K562 (cell line): Measurements from ENCODE around the gene TAOK2. TPM values are rescaled to one million over a fixed set of nuclear protein-coding genes. Genes with fewer than 3 reads are reported as not detected.

Source experiments
- ATAC-seq: fragments of 200-7000 bp; cut with Tn5 transposase; 3 replicates; pipeline ENCODE4 v1.9.1; 2020; ENCODE audit warnings: moderate library complexity
- BruUV-seq: library from RNA; stranded (reverse); fragments of 400-500 nt; replicated peaks from 2 replicates; lab custom pipeline; 2021; lab: Mats Ljungman, UMichigan
- CTCF ChIA-PET: fragments of 300-600 bp; formaldehyde crosslinking; extraction: SDS; loops from one replicate; lab custom pipeline; 2021; ENCODE audit warnings: low intra/inter-chr PET ratio; lab: Yijun Ruan, JAX
- POLR2A ChIA-PET: fragments of 300-600, 350-650 bp; sonication (Branson Sonifier 250); formaldehyde crosslinking; extraction: SDS; loops from one replicate; lab custom pipeline; 2021; ENCODE audit warnings: antibody characterized with exemption, inconsistent platforms; lab: Yijun Ruan, JAX
- DNase-seq, 4 experiments: peaks; one replicate each; pipeline versions ENCODE4 v3.0.0 to v3.0.0-alpha.2; 2011 to 2018; ENCODE audit warnings: low spot score in 3 of 4, mixed read lengths in 3 of 4; ENCODE audit errors: extremely low read depth in 1 of 4
- FAIRE-seq: peaks from 2 replicates; lab custom pipeline; 2011; peaks lifted over from hg19 to GRCh38; lab: Jason Lieb, UNC
- H2AFZ ChIP-seq: 2 replicates; pipeline ENCODE4 v1.6.0; 2011; ENCODE audit warnings: low read depth, low read length, control low read depth, inconsistent platforms
- H3K27ac ChIP-seq: fragments of 200-600 bp; 3 replicates; pipeline ENCODE4 v1.8.0; 2011; ENCODE audit warnings: low read depth, mild to moderate bottlenecking, control low read depth, inconsistent platforms, low read length, moderate library complexity, mixed read lengths; ENCODE audit errors: extremely low read depth
- H3K27me3 ChIP-seq, 2 experiments: fragments of 300-600 bp in 1 of 2; 2 replicates in 1 of 2; 3 replicates in 1 of 2; pipeline versions ENCODE4 v1.6.0 to v1.8.0; 2011; ENCODE audit warnings: inconsistent platforms in 2 of 2, low read length in 2 of 2, mild to moderate bottlenecking in 1 of 2, mixed read lengths in 1 of 2, moderate library complexity in 1 of 2; ENCODE audit not compliant: control insufficient read depth in 2 of 2, insufficient read depth in 2 of 2
- H3K36me3 ChIP-seq: fragments of 300-600 bp; 3 replicates; pipeline ENCODE4 v1.8.0; 2011; ENCODE audit warnings: mild to moderate bottlenecking, low read length, inconsistent platforms; ENCODE audit not compliant: control insufficient read depth, insufficient read depth
- H3K4me1 ChIP-seq, 2 experiments: fragments of 200-600 bp in 1 of 2; replicated peaks in 1 of 2; 2 replicates in 1 of 2; 3 replicates in 1 of 2; pipeline versions ENCODE4 v1.5.1 to v1.8.0; 2011; ENCODE audit warnings: inconsistent platforms in 2 of 2, low read length in 2 of 2, mild to moderate bottlenecking in 1 of 2, mixed read lengths in 1 of 2, moderate library complexity in 1 of 2; ENCODE audit not compliant: control insufficient read depth in 2 of 2, insufficient read depth in 2 of 2
- H3K4me2 ChIP-seq: 2 replicates; pipeline ENCODE4 v1.6.1; 2011; ENCODE audit warnings: low read length, control low read depth, inconsistent platforms, mixed read lengths; ENCODE audit not compliant: insufficient read depth
- H3K4me3 ChIP-seq: fragments of 200-600 bp; sonication (generic), shearing (Covaris generic); 2 replicates; pipeline ENCODE4 v1.5.1; 2016; ENCODE audit warnings: control low read depth, inconsistent platforms
- H3K79me2 ChIP-seq: fragments of 200-600 bp; 3 replicates; pipeline ENCODE4 v1.8.0; 2011; ENCODE audit warnings: low read length, inconsistent platforms; ENCODE audit not compliant: control insufficient read depth, insufficient read depth
- H3K9ac ChIP-seq, 2 experiments: 2 replicates each; pipeline versions ENCODE4 v1.6.0 to v1.6.1; 2011; ENCODE audit warnings: low read depth in 2 of 2, low read length in 2 of 2, control low read depth in 1 of 2, inconsistent platforms in 1 of 2, mild to moderate bottlenecking in 1 of 2, mixed read lengths in 1 of 2; ENCODE audit not compliant: insufficient read depth in 1 of 2
- H3K9me1 ChIP-seq: one replicate; pipeline ENCODE4 v1.6.0; 2011; ENCODE audit warnings: inconsistent platforms, mild to moderate bottlenecking, low read length, moderate library complexity; ENCODE audit not compliant: control insufficient read depth, insufficient read depth
- H3K9me3 ChIP-seq: replicated peaks from 2 replicates; pipeline ENCODE4 v1.5.1; 2011; ENCODE audit warnings: low read depth, low read length, inconsistent platforms; ENCODE audit not compliant: control insufficient read depth, insufficient read depth
- H4K20me1 ChIP-seq: replicated peaks from 2 replicates; pipeline ENCODE4 v1.6.1; 2011; ENCODE audit warnings: low read length, inconsistent platforms, mixed read lengths; ENCODE audit not compliant: control insufficient read depth, insufficient read depth
- CBFA2T3 ChIP-seq: fragments of 450-650 bp; IDR thresholded peaks from 2 replicates; pipeline ENCODE4 v1.6.1; 2017
- FOXK2 ChIP-seq, 2 experiments: fragments of 450-650 bp; IDR thresholded peaks in 1 of 2; conservative IDR thresholded peaks in 1 of 2; 2 replicates each; pipeline ENCODE4 v1.6.1; 2016; ENCODE audit warnings: low read depth in 2 of 2, mild to moderate bottlenecking in 1 of 2
- GABPA ChIP-seq: fragments of 200-800 bp; sonication (Bioruptor generic); conservative IDR thresholded peaks from 2 replicates; pipeline ENCODE4 v1.6.1; 2016; ENCODE audit warnings: low read depth, missing genetic modification characterization, missing compliant biosample characterization
- GTF2A2 ChIP-seq: IDR thresholded peaks from 2 replicates; pipeline ENCODE4 v1.6.1; 2016; ENCODE audit warnings: mild to moderate bottlenecking, missing genetic modification characterization, missing compliant biosample characterization
- KDM5B ChIP-seq: fragments of 200-600 bp; sonication (generic); IDR thresholded peaks from 2 replicates; pipeline ENCODE4 v1.6.1; 2012; ENCODE audit warnings: low read depth, mild to moderate bottlenecking, moderate library complexity, low read length, control low read depth, inconsistent platforms; ENCODE audit not compliant: insufficient replicate concordance
- MTA2 ChIP-seq: fragments of 450-650 bp; IDR thresholded peaks from 2 replicates; pipeline ENCODE4 v1.6.1; 2016; ENCODE audit warnings: low read depth
- POU5F1 ChIP-seq: fragments of 150-350 bp; IDR thresholded peaks from 2 replicates; pipeline ENCODE4 v1.6.1; 2014; ENCODE audit warnings: borderline replicate concordance, low read length, low read depth, mild to moderate bottlenecking; ENCODE audit not compliant: partially characterized antibody
- PPARD ChIP-seq: fragments of 250-450 bp; sonication (Bioruptor Pico); IDR thresholded peaks from 2 replicates; pipeline ENCODE4 v1.8.0; 2022; ENCODE audit warnings: inconsistent platforms, mild to moderate bottlenecking, moderate library complexity
- ZBTB17 ChIP-seq: fragments of 450-650 bp; formaldehyde crosslinking; IDR thresholded peaks from 2 replicates; pipeline ENCODE4 v1.4.0; 2020; ENCODE audit warnings: mild to moderate bottlenecking
- WGBS: fragments of 100-300 bp; shearing (Covaris generic); methylation state at CpG from one replicate; pipeline ENCODE4 v1.1.6; 2016; ENCODE audit warnings: low coverage, mixed read lengths; ENCODE audit not compliant: insufficient coverage; ENCODE audit errors: missing lambda C conversion rate; 5-methylcytosine and 5-hydroxymethylcytosine counted together
- in situ Hi-C: fragments of 300-500 bp; cut with MboI; formaldehyde crosslinking; loops from 4 replicates; pipeline ENCODE4 v1.15.0; 2018; ENCODE audit warnings: inconsistent platforms, mixed read lengths
- intact Hi-C: fragments of 100-400 bp; cut with micrococcal nuclease; formaldehyde crosslinking; loops from 2 replicates; pipeline ENCODE4 v1.14.2; 2022
- polyA plus RNA-seq, 8 experiments: library from polyadenylated mRNA; depleted of rRNA in 4 of 8; stranded (reverse) in 5 of 8; unstranded in 3 of 8; fragments of >200 nt; fragmentation: Nextera tagmentation in 2 of 8; fragmentation: Illumina TruSeq in 1 of 8; extraction: Ambion mirVana in 2 of 8; extraction: Trizol in 1 of 8; gene quantifications; 2 replicates each; pipeline versions ENCODE4 v1.2.1 to v1.2.3, GENCODE V29; 2011 to 2014; ENCODE audit warnings: inconsistent platforms in 1 of 8, missing spikeins in 1 of 8
- total RNA-seq, 7 experiments: library from RNA; depleted of rRNA in 6 of 7; stranded (reverse); fragments of >200 nt in 6 of 7; fragmentation: Illumina TruSeq in 2 of 7; extraction: Trizol in 2 of 7; gene quantifications; 2 replicates each; pipeline versions ENCODE4 v1.2.1 to v1.2.3, GENCODE V29; 2011 to 2021; ENCODE audit warnings: low replicate concordance in 1 of 7
- TF ChIP-seq, protein P1 (sequence below), 2 experiments: fragments of 200-800 bp in 1 of 2; sonication (Bioruptor generic) in 1 of 2; sonication (generic) in 1 of 2; formaldehyde crosslinking in 1 of 2; IDR thresholded peaks in 1 of 2; conservative IDR thresholded peaks in 1 of 2; 2 replicates each; pipeline versions ENCODE4 v1.5.0 to v1.6.1; 2016 to 2020; ENCODE audit warnings: missing compliant biosample characterization in 1 of 2, missing genetic modification characterization in 1 of 2, missing genetic modification reagents in 1 of 2
- TF ChIP-seq, protein P2 (sequence below): fragments of 450-650 bp; IDR thresholded peaks from 2 replicates; pipeline ENCODE4 v1.6.1; 2016; ENCODE audit warnings: antibody characterized with exemption

The TAOK2 gene
- total and polyA plus RNA-seq, 9 of the 15 experiments (the other 6 are each of a cell fraction or from before 2014, with no cell fraction given), result 0.10 to 41.8 (median 13.7) TPM

- 0% methylated on average over 4 of the region's 7 CpGs for WGBS
- no peaks in the 10 kb centered on the region for H3K79me2 ChIP-seq
- intact Hi-C loops (loop anchor here (10.0 kb wide), 1 partner anchor 211 kb away; the partner anchor contains the start of genes PAGR1 and PRRT2), in situ Hi-C loops (loop anchor here (10.0 kb wide), 1 partner anchor 331 kb away; no protein-coding TSS in a partner anchor)
- FAIRE-seq (no peak), DNase-seq (no peak), ATAC-seq (no peak)
- TF ChIP-seq FOXK2 (conservative IDR thresholded peaks at IDR 0.05 in 1 of 2, IDR thresholded peaks at IDR 0.05 in 1 of 2; ENCODE audit: low read depth in 2 of 2) (no peak), ZBTB17 (no peak), GTF2A2 (tag) (no peak), CBFA2T3 (no peak), GABPA (tag) (no peak), PPARD (no peak), KDM5B (no peak), MTA2 (no peak), POU5F1 (no peak)
- TF ChIP-seq, protein P1, sequence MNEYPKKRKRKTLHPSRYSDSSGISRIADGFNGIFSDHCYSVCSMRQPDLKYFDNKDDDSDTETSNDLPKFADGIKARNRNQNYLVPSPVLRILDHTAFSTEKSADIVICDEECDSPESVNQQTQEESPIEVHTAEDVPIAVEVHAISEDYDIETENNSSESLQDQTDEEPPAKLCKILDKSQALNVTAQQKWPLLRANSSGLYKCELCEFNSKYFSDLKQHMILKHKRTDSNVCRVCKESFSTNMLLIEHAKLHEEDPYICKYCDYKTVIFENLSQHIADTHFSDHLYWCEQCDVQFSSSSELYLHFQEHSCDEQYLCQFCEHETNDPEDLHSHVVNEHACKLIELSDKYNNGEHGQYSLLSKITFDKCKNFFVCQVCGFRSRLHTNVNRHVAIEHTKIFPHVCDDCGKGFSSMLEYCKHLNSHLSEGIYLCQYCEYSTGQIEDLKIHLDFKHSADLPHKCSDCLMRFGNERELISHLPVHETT (CRISPR knock-in tag; conservative IDR thresholded peaks at IDR 0.05 in 1 of 2, IDR thresholded peaks at IDR 0.05 in 1 of 2), result no peak
- TF ChIP-seq, protein P2, sequence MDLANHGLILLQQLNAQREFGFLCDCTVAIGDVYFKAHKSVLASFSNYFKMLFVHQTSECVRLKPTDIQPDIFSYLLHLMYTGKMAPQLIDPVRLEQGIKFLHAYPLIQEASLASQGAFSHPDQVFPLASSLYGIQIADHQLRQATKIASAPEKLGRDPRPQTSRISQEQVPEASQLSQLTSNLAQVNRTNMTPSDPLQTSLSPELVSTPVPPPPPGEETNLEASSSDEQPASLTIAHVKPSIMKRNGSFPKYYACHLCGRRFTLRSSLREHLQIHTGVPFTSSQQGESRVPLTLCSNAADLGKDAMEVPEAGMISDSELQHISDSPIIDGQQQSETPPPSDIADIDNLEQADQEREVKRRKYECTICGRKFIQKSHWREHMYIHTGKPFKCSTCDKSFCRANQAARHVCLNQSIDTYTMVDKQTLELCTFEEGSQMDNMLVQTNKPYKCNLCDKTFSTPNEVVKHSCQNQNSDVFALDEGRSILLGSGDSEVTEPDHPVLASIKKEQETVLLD, result no peak
- no peaks in the 10 kb centered on the region for H3K36me3 ChIP-seq
- peaks cover 0 to 33% of the 10 kb centered on the region in 2 experiments; a peak in 3 of 5 replicates for H3K4me1 ChIP-seq
- H3K9me1 ChIP-seq, result peaks cover 4% of the 10 kb centered on the region
- peaks cover 13% of the 10 kb centered on the region; the same call in 1 of the 2 replicates for H4K20me1 ChIP-seq
- no peak overlapping the region for H3K9ac ChIP-seq
- H3K27me3 ChIP-seq, result peaks cover 17 to 74% of the 10 kb centered on the region in 2 experiments
- H3K4me2 ChIP-seq, result no peak overlapping the region
- no peak overlapping the region for H3K4me3 ChIP-seq
- no peak overlapping the region for H2AFZ ChIP-seq
- BruUV-seq, result no TSS peak
- ChIA-PET POLR2A (no interaction called here), CTCF (no interaction called here)
- H3K9me3 ChIP-seq, result no peaks in the 10 kb centered on the region
- no peak overlapping the region for H3K27ac ChIP-seq
These were observed 51.9 kb downstream of the TAOK2 start for GRCh38 chr16:30025574-30025973.
